ENCODE measurements around the gene PDE6C. TPM values are rescaled to one million over a fixed set of nuclear protein-coding genes. Genes with fewer than 3 reads are reported as not detected.

The PDE6C gene
- total RNA-seq, 1 donor from 2014 or later: not detected

DNA sequence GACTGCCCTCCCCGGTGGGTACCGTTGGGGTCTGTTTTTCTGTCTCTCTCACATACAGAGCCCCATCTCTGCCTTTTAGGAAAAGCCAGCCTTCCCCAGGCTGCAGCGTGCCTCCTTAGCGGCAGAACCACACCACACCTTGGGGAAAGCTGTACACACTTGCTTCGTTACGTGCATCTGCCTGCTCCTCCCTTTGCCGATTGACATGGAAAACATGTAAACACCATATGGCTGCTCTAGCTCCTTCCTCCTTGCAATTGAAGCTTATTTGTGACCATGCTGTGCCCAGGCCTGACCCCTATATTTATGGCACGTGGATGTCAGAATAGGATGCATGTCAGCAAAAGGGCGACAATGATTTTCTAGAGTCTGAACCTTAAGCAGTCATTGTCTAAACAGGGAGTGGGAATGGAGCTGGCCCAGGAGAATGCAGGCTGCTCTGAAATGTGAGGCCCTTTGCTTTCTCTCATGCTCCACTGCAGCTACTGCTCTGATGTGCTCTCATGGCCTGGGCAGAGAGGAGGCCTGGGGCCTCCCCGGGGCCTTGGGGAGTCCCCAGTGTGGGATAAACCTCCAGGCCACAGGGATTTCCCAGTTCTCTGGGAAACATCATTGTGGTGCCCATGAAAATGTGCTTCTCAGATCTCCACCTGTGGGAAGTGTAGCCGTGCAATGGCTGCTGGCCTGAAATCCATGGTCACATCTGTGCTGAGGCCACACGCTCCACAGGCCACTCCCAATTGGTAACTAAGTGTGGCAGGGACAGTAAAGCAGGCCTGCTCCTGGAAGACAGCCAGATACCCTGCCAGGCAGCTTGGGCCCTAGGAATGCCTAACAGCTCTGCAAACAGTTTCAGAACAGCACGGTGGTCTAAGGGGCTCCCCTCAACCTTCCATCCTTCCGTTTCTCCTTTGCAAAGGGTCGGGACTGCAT is 18.6 kb downstream of the PDE6C start:
- no peak overlapping the region for H3K4me3 Mint-ChIP-seq
- no peaks in the 10 kb centered on the region for H3K36me3 Mint-ChIP-seq (ENCODE audit: low read depth)
- DNase-seq (ENCODE audit: low read depth, low spot score): no peak

DNA sequence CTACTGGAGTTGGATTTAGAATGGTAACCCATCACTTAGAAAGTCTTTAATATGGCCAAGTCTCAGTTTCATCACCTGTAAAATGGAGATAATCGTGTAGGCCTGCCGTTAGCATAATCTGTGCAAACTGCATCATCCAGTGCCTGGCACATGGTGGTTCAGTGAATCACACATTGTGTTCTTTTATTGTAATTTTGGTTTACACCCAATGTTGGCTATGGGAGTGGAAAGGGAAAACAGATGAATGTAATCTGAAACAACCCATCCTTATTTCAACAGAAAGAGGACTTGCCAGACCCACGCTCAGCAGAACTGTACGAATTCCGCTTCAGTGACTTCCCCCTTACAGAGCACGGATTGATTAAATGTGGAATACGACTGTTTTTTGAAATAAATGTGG is 27.5 kb downstream of the PDE6C start:
- peaks cover 2% of the 10 kb centered on the region for H3K27me3 Mint-ChIP-seq (ENCODE audit: low read depth)
- TF ChIP-seq, protein P1, sequence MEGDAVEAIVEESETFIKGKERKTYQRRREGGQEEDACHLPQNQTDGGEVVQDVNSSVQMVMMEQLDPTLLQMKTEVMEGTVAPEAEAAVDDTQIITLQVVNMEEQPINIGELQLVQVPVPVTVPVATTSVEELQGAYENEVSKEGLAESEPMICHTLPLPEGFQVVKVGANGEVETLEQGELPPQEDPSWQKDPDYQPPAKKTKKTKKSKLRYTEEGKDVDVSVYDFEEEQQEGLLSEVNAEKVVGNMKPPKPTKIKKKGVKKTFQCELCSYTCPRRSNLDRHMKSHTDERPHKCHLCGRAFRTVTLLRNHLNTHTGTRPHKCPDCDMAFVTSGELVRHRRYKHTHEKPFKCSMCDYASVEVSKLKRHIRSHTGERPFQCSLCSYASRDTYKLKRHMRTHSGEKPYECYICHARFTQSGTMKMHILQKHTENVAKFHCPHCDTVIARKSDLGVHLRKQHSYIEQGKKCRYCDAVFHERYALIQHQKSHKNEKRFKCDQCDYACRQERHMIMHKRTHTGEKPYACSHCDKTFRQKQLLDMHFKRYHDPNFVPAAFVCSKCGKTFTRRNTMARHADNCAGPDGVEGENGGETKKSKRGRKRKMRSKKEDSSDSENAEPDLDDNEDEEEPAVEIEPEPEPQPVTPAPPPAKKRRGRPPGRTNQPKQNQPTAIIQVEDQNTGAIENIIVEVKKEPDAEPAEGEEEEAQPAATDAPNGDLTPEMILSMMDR (conservative IDR thresholded peaks at IDR 0.05): no peak
- H3K27ac Mint-ChIP-seq (ENCODE audit: unreplicated experiment): no peak overlapping the region
- H3K4me3 Mint-ChIP-seq: no peak overlapping the region
- H3K36me3 Mint-ChIP-seq (ENCODE audit: low read depth): no peaks in the 10 kb centered on the region
- H3K4me1 Mint-ChIP-seq: no peaks in the 10 kb centered on the region
- peaks cover under 1% of the 10 kb centered on the region for H3K9me3 Mint-ChIP-seq
- DNase-seq (ENCODE audit: low read depth, low spot score): no peak

More for the DNA sequence above, 18.6 kb downstream of the PDE6C start:
- no peak overlapping the region for H3K27ac Mint-ChIP-seq (ENCODE audit: unreplicated experiment)
- no peaks in the 10 kb centered on the region for H3K4me1 Mint-ChIP-seq
- peaks cover 3% of the 10 kb centered on the region for H3K9me3 Mint-ChIP-seq
- TF ChIP-seq, protein P1 (conservative IDR thresholded peaks at IDR 0.05): no peak
- H3K27me3 Mint-ChIP-seq (ENCODE audit: low read depth): peaks cover 2% of the 10 kb centered on the region

DNA sequence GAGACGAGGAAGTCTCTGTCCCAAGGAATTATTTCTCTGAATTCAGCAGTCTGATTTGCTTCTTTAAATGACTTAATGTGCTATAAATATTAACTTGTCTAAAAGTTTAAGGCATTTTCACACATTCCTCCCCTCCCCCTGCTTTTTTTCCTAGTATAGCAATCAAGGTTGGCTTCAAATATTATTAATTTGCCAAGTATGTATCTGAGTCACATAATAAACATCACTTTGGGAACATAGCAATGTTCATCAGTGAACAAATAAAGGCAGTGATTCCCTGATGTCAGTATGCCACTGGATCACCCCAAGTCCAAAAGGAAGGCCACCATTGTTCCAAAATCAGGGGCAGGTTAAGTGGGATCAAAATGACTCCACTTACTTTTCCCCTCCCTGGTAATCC is 40.5 kb downstream of the PDE6C start:
- H3K4me3 Mint-ChIP-seq: no peak overlapping the region
- no peaks in the 10 kb centered on the region for H3K27me3 Mint-ChIP-seq (ENCODE audit: low read depth)
- H3K36me3 Mint-ChIP-seq (ENCODE audit: low read depth): no peaks in the 10 kb centered on the region
- no peaks in the 10 kb centered on the region for H3K4me1 Mint-ChIP-seq
- DNase-seq (ENCODE audit: low read depth, low spot score): no peak
- TF ChIP-seq, protein P1 (conservative IDR thresholded peaks at IDR 0.05): no peak
- H3K27ac Mint-ChIP-seq (ENCODE audit: unreplicated experiment): no peak overlapping the region
- H3K9me3 Mint-ChIP-seq: no peaks in the 10 kb centered on the region

DNA sequence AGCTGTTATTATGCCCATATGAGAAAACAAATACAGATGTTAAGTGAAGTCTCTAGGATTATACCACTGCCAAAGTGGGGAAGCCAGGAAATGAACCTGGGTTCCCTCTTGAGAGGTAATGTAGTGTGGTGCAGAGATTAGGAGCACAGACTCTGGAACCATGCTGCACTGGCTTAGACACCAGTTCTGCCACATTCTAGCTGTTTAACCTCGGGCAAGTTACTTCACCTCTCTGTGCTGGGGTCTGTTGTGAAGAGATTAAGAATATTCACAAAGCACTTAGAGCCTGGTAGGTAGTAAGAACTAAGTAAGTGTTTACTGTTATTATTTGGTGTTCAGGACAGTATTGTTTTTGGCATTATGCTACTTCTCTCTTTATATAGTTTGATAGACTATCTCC is 41.9 kb downstream of the PDE6C start:
- H3K27me3 Mint-ChIP-seq (ENCODE audit: low read depth): no peaks in the 10 kb centered on the region
- H3K36me3 Mint-ChIP-seq (ENCODE audit: low read depth): no peaks in the 10 kb centered on the region
- no peak overlapping the region for H3K4me3 Mint-ChIP-seq
- H3K9me3 Mint-ChIP-seq: no peaks in the 10 kb centered on the region
- no peaks in the 10 kb centered on the region for H3K4me1 Mint-ChIP-seq
- H3K27ac Mint-ChIP-seq (ENCODE audit: unreplicated experiment): no peak overlapping the region
- TF ChIP-seq, protein P1 (conservative IDR thresholded peaks at IDR 0.05): no peak
- DNase-seq (ENCODE audit: low read depth, low spot score): no peak

DNA sequence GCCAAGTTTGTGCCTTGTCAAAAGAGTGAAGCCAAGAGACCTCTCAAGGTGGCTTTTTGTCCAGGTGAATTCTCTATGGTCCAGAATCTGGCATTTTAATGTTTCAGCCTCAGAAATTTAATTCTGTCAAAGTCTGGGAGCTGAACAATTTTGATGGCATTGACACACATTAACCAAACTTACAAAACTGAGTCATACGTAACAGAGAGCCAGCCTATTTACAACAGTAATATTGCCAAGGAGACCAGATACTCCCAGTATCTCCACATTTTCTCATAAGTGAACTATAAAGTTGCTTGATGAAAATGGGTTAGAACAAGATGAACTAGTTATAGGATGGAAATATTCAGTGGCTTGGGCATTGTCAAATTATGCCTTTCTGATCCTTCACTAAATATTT is 43.8 kb downstream of the PDE6C start:
- peaks cover 6% of the 10 kb centered on the region for H3K36me3 Mint-ChIP-seq (ENCODE audit: low read depth)
- H3K4me3 Mint-ChIP-seq: no peak overlapping the region
- no peak overlapping the region for H3K27ac Mint-ChIP-seq (ENCODE audit: unreplicated experiment)
- TF ChIP-seq, protein P1 (conservative IDR thresholded peaks at IDR 0.05): no peak
- DNase-seq (ENCODE audit: low read depth, low spot score): no peak
- no peaks in the 10 kb centered on the region for H3K4me1 Mint-ChIP-seq
- H3K27me3 Mint-ChIP-seq (ENCODE audit: low read depth): no peaks in the 10 kb centered on the region
- H3K9me3 Mint-ChIP-seq: no peaks in the 10 kb centered on the region

All from neural crest cell (in vitro differentiated cells).